GM12892 (cell line): ENCODE measurements around the gene MEIG1.

Experiments used
- POLR2A ChIP-seq: IDR thresholded peaks from 2 replicates; pipeline ENCODE4 v1.6.1; 2011; ENCODE audit warnings: low read depth, low read length, control low read depth
- POLR2AphosphoS5 ChIP-seq: IDR thresholded peaks from 2 replicates; pipeline ENCODE4 v1.6.1; 2011; ENCODE audit warnings: low read depth, low read length, control low read depth

DNA sequence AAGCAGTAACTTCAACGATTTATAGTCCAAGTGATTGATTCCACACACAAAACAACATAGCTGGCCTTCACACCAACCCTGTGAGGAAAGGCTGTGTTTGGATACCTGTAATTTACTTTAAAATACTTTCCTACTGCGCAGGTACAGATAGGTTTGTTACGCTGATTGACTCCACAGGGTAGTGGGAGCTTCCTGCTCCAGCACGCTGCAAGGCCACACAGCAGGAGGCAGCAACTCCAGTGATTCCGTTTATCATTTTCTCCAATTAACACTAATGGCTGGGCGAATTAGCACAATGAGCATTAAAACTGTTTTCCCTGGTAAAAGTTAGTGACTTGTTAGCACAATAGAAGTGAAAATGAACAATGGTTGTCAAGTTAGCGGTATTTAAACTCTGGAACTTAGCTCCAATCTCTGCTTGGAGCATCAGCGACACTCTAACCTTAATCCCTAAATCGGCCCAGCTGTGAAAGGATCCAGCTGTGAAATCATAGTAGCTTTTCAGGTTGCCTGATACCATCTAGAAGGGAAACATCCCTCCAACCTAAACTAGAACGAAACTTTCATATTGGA lies 6.3 kb upstream of the MEIG1 start:
- no peak for TF ChIP-seq POLR2AphosphoS5
- no peak for TF ChIP-seq POLR2A
